DND-41 (cell line): ENCODE data around the gene GPR39.

Experiments used
- ATAC-seq: fragments of 200-7000 bp; cut with Tn5 transposase; 3 replicates; pipeline ENCODE4 v1.9.1; 2021; ENCODE audit warnings: low read depth; ENCODE audit not compliant: insufficient read depth
- DNase-seq: peaks from one replicate; pipeline ENCODE4 v3.0.0-alpha.2; 2020
- H2AFZ ChIP-seq: 2 replicates; pipeline ENCODE4 v1.6.0; 2012; ENCODE audit warnings: low read depth, low read length
- H3K27ac ChIP-seq: 2 replicates; pipeline ENCODE4 v1.5.1; 2012; ENCODE audit warnings: low read length, inconsistent platforms
- H3K27me3 ChIP-seq: fragments of 200-600 bp; sonication (generic); 2 replicates; pipeline ENCODE4 v1.6.0; 2012; ENCODE audit warnings: low read length, mild to moderate bottlenecking, inconsistent platforms; ENCODE audit not compliant: insufficient read depth, poor library complexity
- H3K36me3 ChIP-seq: 2 replicates; pipeline ENCODE4 v1.5.1; 2012; ENCODE audit warnings: low read length, inconsistent platforms; ENCODE audit not compliant: insufficient read depth
- H3K4me1 ChIP-seq: 2 replicates; pipeline ENCODE4 v1.5.1; 2012; ENCODE audit warnings: mild to moderate bottlenecking, low read length; ENCODE audit not compliant: insufficient read depth
- H3K4me2 ChIP-seq: 2 replicates; pipeline ENCODE4 v1.6.0; 2012; ENCODE audit warnings: mild to moderate bottlenecking, moderate library complexity, low read length, inconsistent platforms; ENCODE audit not compliant: insufficient read depth
- H3K4me3 ChIP-seq, 2 experiments: fragments of 200-600 bp in 1 of 2; shearing (Covaris generic) in 1 of 2; 2 replicates each; pipeline ENCODE4 v1.5.1; 2012 to 2016; ENCODE audit warnings: inconsistent platforms in 2 of 2, low read length in 2 of 2, mild to moderate bottlenecking in 2 of 2, low read depth in 1 of 2, moderate library complexity in 1 of 2
- H3K79me2 ChIP-seq: 2 replicates; pipeline ENCODE4 v1.6.0; 2012; ENCODE audit warnings: low read length, inconsistent platforms; ENCODE audit not compliant: insufficient read depth
- H3K9ac ChIP-seq: 2 replicates; pipeline ENCODE4 v1.6.0; 2012; ENCODE audit warnings: low read depth, mild to moderate bottlenecking, inconsistent platforms, low read length, moderate library complexity
- H3K9me3 ChIP-seq: 2 replicates; pipeline ENCODE4 v1.5.1; 2012; ENCODE audit warnings: low read length, moderate library complexity, mild to moderate bottlenecking, inconsistent platforms; ENCODE audit not compliant: insufficient read depth, severe bottlenecking
- H4K20me1 ChIP-seq: 2 replicates; pipeline ENCODE4 v1.6.0; 2012; ENCODE audit warnings: low read length; ENCODE audit not compliant: insufficient read depth
- CTCF ChIP-seq: IDR thresholded peaks from 2 replicates; pipeline ENCODE4 v1.5.1; 2012; ENCODE audit warnings: borderline replicate concordance, low read length, moderate library complexity, mild to moderate bottlenecking; ENCODE audit not compliant: poor library complexity, severe bottlenecking; ENCODE audit errors: extremely low read depth
- EZH2 ChIP-seq: IDR thresholded peaks from 3 replicates; pipeline ENCODE4 v1.6.1; 2012; ENCODE audit warnings: borderline replicate concordance, low read depth, mild to moderate bottlenecking, moderate library complexity, low read length, inconsistent platforms; ENCODE audit not compliant: severe bottlenecking

GPR39 gene

GRCh38 chr2:132538331-132538855 is 121.8 kb downstream of the GPR39 start:
- no peak overlapping the region for H3K9ac ChIP-seq
- no peak overlapping the region for H3K4me2 ChIP-seq
- H3K9me3 ChIP-seq = peaks cover 13% of the 10 kb centered on the region
- TF ChIP-seq CTCF = no peak
- no peak for TF ChIP-seq EZH2
- H3K79me2 ChIP-seq = no peaks in the 10 kb centered on the region
- no peaks in the 10 kb centered on the region for H3K36me3 ChIP-seq
- no peak for DNase-seq
- H3K4me1 ChIP-seq = no peaks in the 10 kb centered on the region
- no peaks in the 10 kb centered on the region for H3K27me3 ChIP-seq
- H3K4me3 ChIP-seq = no peak overlapping the region
- no peaks in the 10 kb centered on the region for H4K20me1 ChIP-seq
- no peak for ATAC-seq
- H3K27ac ChIP-seq = no peak overlapping the region
- H2AFZ ChIP-seq = no peak overlapping the region

GRCh38 chr2:132540166-132540565 is 123.6 kb downstream of the GPR39 start:
- Histone ChIP-seq H3K27ac (no peak overlapping the region), H4K20me1 (no peaks in the 10 kb centered on the region), H3K4me2 (no peak overlapping the region), H3K27me3 (no peaks in the 10 kb centered on the region), H3K4me3 (no peak overlapping the region), H3K9me3 (peaks cover 25% of the 10 kb centered on the region), H3K36me3 (no peaks in the 10 kb centered on the region), H3K4me1 (no peaks in the 10 kb centered on the region), H2AFZ (no peak overlapping the region), H3K9ac (no peak overlapping the region), H3K79me2 (no peaks in the 10 kb centered on the region)
- no peak for TF ChIP-seq EZH2
- TF ChIP-seq CTCF = no peak
- DNase-seq (no peak), ATAC-seq (no peak)

GRCh38 chr2:132542953-132543569 is 126.5 kb downstream of the GPR39 start:
- Histone ChIP-seq H3K4me1 (no peaks in the 10 kb centered on the region), H3K4me2 (no peak overlapping the region), H3K79me2 (no peaks in the 10 kb centered on the region), H3K9ac (no peak overlapping the region), H2AFZ (no peak overlapping the region), H3K36me3 (no peaks in the 10 kb centered on the region), H3K4me3 (no peak overlapping the region), H3K27me3 (no peaks in the 10 kb centered on the region), H3K27ac (no peak overlapping the region), H4K20me1 (no peaks in the 10 kb centered on the region), H3K9me3 (peaks cover 25% of the 10 kb centered on the region)
- TF ChIP-seq CTCF (no peak), EZH2 (no peak)
- ATAC-seq (no peak), DNase-seq (no peak)
